HepG2 (cell line): ENCODE measurements around the gene TMTC1.

Source experiments
- ATF5 ChIP-seq: sonication (generic); formaldehyde crosslinking; IDR thresholded peaks from 2 replicates; pipeline ENCODE4 v1.4.0; 2020; ENCODE audit warnings: mild to moderate bottlenecking, low read depth, missing genetic modification reagents
- GPN1 ChIP-seq: sonication (generic); formaldehyde crosslinking; IDR thresholded peaks from 2 replicates; pipeline ENCODE4 v1.5.1; 2020; ENCODE audit warnings: missing genetic modification reagents, borderline replicate concordance
- MAFF ChIP-seq: IDR thresholded peaks from 2 replicates; pipeline ENCODE4 v1.6.1; 2011; ENCODE audit warnings: low read depth, low read length, improper control_type of control experiment
- PBX2 ChIP-seq: IDR thresholded peaks from 2 replicates; pipeline ENCODE4 v1.6.1; 2016; ENCODE audit warnings: control low read depth
- POLR2A ChIP-seq, 2 experiments: IDR thresholded peaks; 2 replicates each; pipeline ENCODE4 v1.6.1; 2011; ENCODE audit warnings: low read depth in 2 of 2, low read length in 2 of 2, mild to moderate bottlenecking in 1 of 2, moderate library complexity in 1 of 2; ENCODE audit not compliant: insufficient read depth in 1 of 2
- PREB ChIP-seq: sonication (generic); formaldehyde crosslinking; IDR thresholded peaks from 2 replicates; pipeline ENCODE4 v1.4.0; 2020; ENCODE audit warnings: missing genetic modification reagents
- SPEN ChIP-seq: sonication (generic); formaldehyde crosslinking; IDR thresholded peaks from 2 replicates; pipeline ENCODE4 v1.5.1; 2020; ENCODE audit warnings: low read depth, mild to moderate bottlenecking, missing genetic modification reagents
- SRF ChIP-seq: IDR thresholded peaks from 2 replicates; pipeline ENCODE4 v1.6.1; 2011; ENCODE audit warnings: mild to moderate bottlenecking, low read depth, low read length, moderate library complexity
- TEAD2 ChIP-seq: sonication (generic); formaldehyde crosslinking; IDR thresholded peaks from 2 replicates; pipeline ENCODE4 v1.9.0; 2021; ENCODE audit warnings: missing genetic modification reagents
- THAP11 ChIP-seq: IDR thresholded peaks from 2 replicates; pipeline ENCODE4 v1.6.1; 2016; ENCODE audit warnings: missing biosample characterization, missing genetic modification reagents
- YY1 ChIP-seq: IDR thresholded peaks from 2 replicates; pipeline ENCODE4 v1.6.1; 2011; ENCODE audit warnings: low read length, low read depth, moderate library complexity, mild to moderate bottlenecking; ENCODE audit not compliant: insufficient read depth, insufficient replicate concordance
- ZNF256 ChIP-seq: sonication (generic); formaldehyde crosslinking; conservative IDR thresholded peaks from 2 replicates; pipeline ENCODE4 v1.4.0; 2020; ENCODE audit warnings: missing genetic modification reagents
- ZNF263 ChIP-seq: sonication (generic); formaldehyde crosslinking; IDR thresholded peaks from 2 replicates; pipeline ENCODE4 v1.4.0; 2020; ENCODE audit warnings: missing genetic modification reagents
- ZSCAN25 ChIP-seq: sonication (generic); formaldehyde crosslinking; IDR thresholded peaks from 2 replicates; pipeline ENCODE4 v1.8.0; 2022; ENCODE audit warnings: mild to moderate bottlenecking, missing genetic modification reagents

- TF ChIP-seq SPEN (no peak), SRF (no peak), PBX2 (CRISPR knock-in tag) (no peak), ZNF263 (no peak), MAFF (no peak), YY1 (no peak), POLR2A (IDR thresholded peaks at IDR 0.05; ENCODE audit: insufficient read depth in 1 of 2, low read depth in 2 of 2, low read length in 2 of 2) (no peak), ZSCAN25 (no peak), GPN1 (CRISPR knock-in tag) (no peak), TEAD2 (CRISPR knock-in tag) (no peak), ZNF256 (no peak), PREB (no peak), THAP11 (CRISPR knock-in tag) (no peak), ATF5 (CRISPR knock-in tag) (no peak)
Measured at GRCh38 chr12:29563636-29564035, 220.1 kb downstream of the TMTC1 start.
